Immature natural killer cell (primary cell): Measurements from ENCODE around the gene SBK2. TPM values are rescaled to one million over a fixed set of nuclear protein-coding genes. Genes with fewer than 3 reads are reported as not detected.
"Not testable (repeated sequence)": the region's sequence is repeated elsewhere in the genome, so short reads cannot be mapped to it uniquely, and the experiment has no call there.

ENCODE experiments used
- DNase-seq, 3 donors: peaks; one replicate each; pipeline ENCODE4 v3.0.0; 2022; ENCODE audit warnings: mixed read lengths in 1 of 3
- H3K27ac Mint-ChIP-seq, 6 donors: one replicate each; pipeline ENCODE4 v1.8.0; 2020; ENCODE audit warnings: mixed read lengths in 6 of 6, mild to moderate bottlenecking in 5 of 6, inconsistent platforms in 4 of 6, moderate library complexity in 3 of 6
- H3K27me3 Mint-ChIP-seq, 3 donors: one replicate each; pipeline ENCODE4 v1.8.0; 2020 to 2021; ENCODE audit warnings: low read depth in 3 of 3, mild to moderate bottlenecking in 3 of 3, mixed read lengths in 3 of 3, moderate library complexity in 3 of 3, inconsistent platforms in 1 of 3
- H3K36me3 Mint-ChIP-seq, 3 donors: one replicate each; pipeline ENCODE4 v1.8.0; 2020; ENCODE audit warnings: mixed read lengths in 3 of 3, inconsistent platforms in 2 of 3, mild to moderate bottlenecking in 2 of 3
- H3K4me1 Mint-ChIP-seq, 2 donors: one replicate each; pipeline ENCODE4 v1.8.0; 2020; ENCODE audit warnings: inconsistent platforms in 2 of 2, mild to moderate bottlenecking in 2 of 2, mixed read lengths in 2 of 2, moderate library complexity in 1 of 2
- H3K4me3 Mint-ChIP-seq, 5 donors: one replicate each; pipeline ENCODE4 v1.8.0; 2020; ENCODE audit warnings: mild to moderate bottlenecking in 5 of 5, mixed read lengths in 5 of 5, inconsistent platforms in 3 of 5, moderate library complexity in 3 of 5
- H3K9me3 Mint-ChIP-seq, 6 donors: one replicate each; pipeline ENCODE4 v1.8.0; 2020; ENCODE audit warnings: mild to moderate bottlenecking in 6 of 6, mixed read lengths in 6 of 6, inconsistent platforms in 4 of 6, moderate library complexity in 3 of 6
- polyA plus RNA-seq, 3 donors: library from polyadenylated mRNA; unstranded; fragments of 300-500 nt; fragmentation: Illumina TruSeq; gene quantifications; one replicate each; pipeline ENCODE4 v1.2.3, GENCODE V29; 2021

The SBK2 gene
- polyA plus RNA-seq, 3 donors from 2014 or later = not detected

- H3K36me3 Mint-ChIP-seq = peaks cover 4 to 14% (median 14%) of the 10 kb centered on the region in 3 donors
- no peaks in the 10 kb centered on the region for H3K9me3 Mint-ChIP-seq
- no peak overlapping the region for H3K27ac Mint-ChIP-seq
- no peak overlapping the region for H3K4me3 Mint-ChIP-seq
- peaks cover 6 to 12% (median 9%) of the 10 kb centered on the region in 3 donors for H3K27me3 Mint-ChIP-seq
- DNase-seq = no peak
- H3K4me1 Mint-ChIP-seq = peaks cover 21 to 24% of the 10 kb centered on the region in 2 donors
Measured at GRCh38 chr19:55578031-55578760, 41.3 kb upstream of the SBK2 start.

GRCh38 chr19:55576746-55577145 is 39.8 kb upstream of the SBK2 start:
- Mint-ChIP-seq H3K27ac (peak overlapping the region in 4 of 6 donors; percentile 8 to 71 (median 52)), H3K27me3 (peaks cover 3 to 14% (median 9%) of the 10 kb centered on the region in 3 donors), H3K4me3 (peak overlapping the region in 2 of 5 donors; percentile 28 to 49), H3K36me3 (peaks cover 4 to 14% (median 14%) of the 10 kb centered on the region in 3 donors), H3K9me3 (no peaks in the 10 kb centered on the region), H3K4me1 (peaks cover 17 to 21% of the 10 kb centered on the region in 2 donors)
- no peak for DNase-seq

- not testable (repeated sequence) for H3K9me3 Mint-ChIP-seq, DNase-seq, H3K4me1 Mint-ChIP-seq, H3K27ac Mint-ChIP-seq, H3K36me3 Mint-ChIP-seq, H3K27me3 Mint-ChIP-seq, H3K4me3 Mint-ChIP-seq
Measured at GRCh38 chr19:55573929-55574328, 37.0 kb upstream of the SBK2 start.

GRCh38 chr19:55569477-55569876 is 32.5 kb upstream of the SBK2 start:
- not testable (repeated sequence) for H3K9me3 Mint-ChIP-seq, H3K36me3 Mint-ChIP-seq, H3K4me1 Mint-ChIP-seq, DNase-seq, H3K27ac Mint-ChIP-seq, H3K4me3 Mint-ChIP-seq
- peaks cover 3 to 12% (median 9%) of the 10 kb centered on the region in 3 donors for H3K27me3 Mint-ChIP-seq

GRCh38 chr19:55567708-55568328 is 30.9 kb upstream of the SBK2 start:
- H3K4me3 Mint-ChIP-seq = no peak overlapping the region

GRCh38 chr19:55566823-55567222 is 29.9 kb upstream of the SBK2 start:
- no peak for DNase-seq
- H3K27me3 Mint-ChIP-seq = peaks cover 4 to 12% (median 4%) of the 10 kb centered on the region in 3 donors
- H3K4me1 Mint-ChIP-seq = no peaks in the 10 kb centered on the region
- no peak overlapping the region for H3K27ac Mint-ChIP-seq
- H3K4me3 Mint-ChIP-seq = no peak overlapping the region
- H3K36me3 Mint-ChIP-seq = no peaks in the 10 kb centered on the region
- no peaks in the 10 kb centered on the region for H3K9me3 Mint-ChIP-seq

More at GRCh38 chr19:55567708-55568328, 30.9 kb upstream of the SBK2 start:
- Mint-ChIP-seq H3K9me3 (no peaks in the 10 kb centered on the region), H3K27me3 (peaks cover 3 to 12% (median 6%) of the 10 kb centered on the region in 3 donors), H3K27ac (no peak overlapping the region), H3K4me1 (no peaks in the 10 kb centered on the region), H3K36me3 (no peaks in the 10 kb centered on the region)
- DNase-seq = no peak

- no peak overlapping the region for H3K4me3 Mint-ChIP-seq
Measured at GRCh38 chr19:55563261-55563690, 26.3 kb upstream of the SBK2 start.

GRCh38 chr19:55559684-55560083 is 22.8 kb upstream of the SBK2 start:
- no peak overlapping the region for H3K4me3 Mint-ChIP-seq
- H3K36me3 Mint-ChIP-seq = peaks cover 0 to 4% (median 0%) of the 10 kb centered on the region in 3 donors
- H3K4me1 Mint-ChIP-seq = no peaks in the 10 kb centered on the region
- no peaks in the 10 kb centered on the region for H3K9me3 Mint-ChIP-seq
- peaks cover 0 to 6% (median 2%) of the 10 kb centered on the region in 3 donors for H3K27me3 Mint-ChIP-seq
- no peak for DNase-seq
- no peak overlapping the region for H3K27ac Mint-ChIP-seq

More at GRCh38 chr19:55563261-55563690, 26.3 kb upstream of the SBK2 start:
- Mint-ChIP-seq H3K36me3 (peaks cover 0 to 4% (median 0%) of the 10 kb centered on the region in 3 donors), H3K4me1 (no peaks in the 10 kb centered on the region), H3K27me3 (peaks cover 4 to 14% (median 4%) of the 10 kb centered on the region in 3 donors), H3K27ac (no peak overlapping the region), H3K9me3 (no peaks in the 10 kb centered on the region)
- no peak for DNase-seq

GRCh38 chr19:55554741-55555152 is 17.8 kb upstream of the SBK2 start:
- H3K4me1 Mint-ChIP-seq = no peaks in the 10 kb centered on the region
- no peaks in the 10 kb centered on the region for H3K36me3 Mint-ChIP-seq
- DNase-seq = no peak
- H3K27me3 Mint-ChIP-seq = peaks cover 0 to 12% (median 0%) of the 10 kb centered on the region in 3 donors
- no peak overlapping the region for H3K4me3 Mint-ChIP-seq
- no peaks in the 10 kb centered on the region for H3K9me3 Mint-ChIP-seq
- H3K27ac Mint-ChIP-seq = no peak overlapping the region

- H3K4me1 Mint-ChIP-seq = no peaks in the 10 kb centered on the region
- DNase-seq = no peak
- H3K27ac Mint-ChIP-seq = no peak overlapping the region
- no peak overlapping the region for H3K4me3 Mint-ChIP-seq
- peaks cover 0 to 12% (median 0%) of the 10 kb centered on the region in 3 donors for H3K27me3 Mint-ChIP-seq
- no peaks in the 10 kb centered on the region for H3K9me3 Mint-ChIP-seq
- no peaks in the 10 kb centered on the region for H3K36me3 Mint-ChIP-seq
Measured at GRCh38 chr19:55554302-55554701, 17.4 kb upstream of the SBK2 start.

- peaks cover 0 to 12% (median 0%) of the 10 kb centered on the region in 3 donors for H3K27me3 Mint-ChIP-seq
Measured at GRCh38 chr19:55553217-55554182, 16.6 kb upstream of the SBK2 start.

GRCh38 chr19:55552620-55553019 is 15.7 kb upstream of the SBK2 start:
- H3K27ac Mint-ChIP-seq = no peak overlapping the region
- no peaks in the 10 kb centered on the region for H3K9me3 Mint-ChIP-seq
- H3K27me3 Mint-ChIP-seq = peaks cover 0 to 14% (median 2%) of the 10 kb centered on the region in 3 donors
- no peaks in the 10 kb centered on the region for H3K36me3 Mint-ChIP-seq
- no peak overlapping the region for H3K4me3 Mint-ChIP-seq
- H3K4me1 Mint-ChIP-seq = no peaks in the 10 kb centered on the region
- DNase-seq = no peak

More at GRCh38 chr19:55553217-55554182, 16.6 kb upstream of the SBK2 start:
- Mint-ChIP-seq H3K4me1 (no peaks in the 10 kb centered on the region), H3K9me3 (no peaks in the 10 kb centered on the region), H3K27ac (no peak overlapping the region), H3K4me3 (no peak overlapping the region), H3K36me3 (no peaks in the 10 kb centered on the region)
- no peak for DNase-seq

- H3K27me3 Mint-ChIP-seq = peaks cover 0 to 14% (median 2%) of the 10 kb centered on the region in 3 donors
- H3K27ac Mint-ChIP-seq = no peak overlapping the region
- no peaks in the 10 kb centered on the region for H3K4me1 Mint-ChIP-seq
- no peaks in the 10 kb centered on the region for H3K36me3 Mint-ChIP-seq
- DNase-seq = no peak
- H3K4me3 Mint-ChIP-seq = no peak overlapping the region
- no peaks in the 10 kb centered on the region for H3K9me3 Mint-ChIP-seq
Measured at GRCh38 chr19:55552206-55552605, 15.3 kb upstream of the SBK2 start.
